GM12892 (cell line): ENCODE results near the gene NAV3.

ENCODE experiments used
- POLR2A ChIP-seq: IDR thresholded peaks from 2 replicates; pipeline ENCODE4 v1.6.1; 2011; ENCODE audit warnings: low read depth, low read length, control low read depth
- TAF1 ChIP-seq: IDR thresholded peaks from 2 replicates; pipeline ENCODE4 v1.6.1; 2011; ENCODE audit warnings: low read depth, mild to moderate bottlenecking, control low read depth, low read length, borderline replicate concordance

- no peak for TF ChIP-seq POLR2A
- no peak for TF ChIP-seq TAF1
These were observed 353.1 kb downstream of the NAV3 start for GRCh38 chr12:78183824-78184223.
